Gastrocnemius medialis (tissue), 4 donors: ENCODE data around the gene LSM8.

Experiments
- CTCF ChIP-seq, 5 experiments: fragments of 450-650 bp in 3 of 5; fragments of 200-600 bp in 2 of 5; sonication (generic) in 2 of 5; IDR thresholded peaks in 4 of 5; conservative IDR thresholded peaks in 1 of 5; 1 replicate in 4 of 5; 2 replicates in 1 of 5; pipeline ENCODE4 v1.5.1; 2016 to 2019; ENCODE audit warnings: antibody characterized with exemption in 5 of 5, mild to moderate bottlenecking in 3 of 5, moderate library complexity in 3 of 5
- POLR2A ChIP-seq, 2 donors: fragments of 450-650 bp; IDR thresholded peaks; one replicate each; pipeline ENCODE4 v1.6.1; 2017; ENCODE audit warnings: antibody characterized with exemption in 2 of 2, mild to moderate bottlenecking in 2 of 2, moderate library complexity in 2 of 2

GRCh38 chr7:118183786-118184564 lies at the start of gene LSM8:
- TF ChIP-seq CTCF (IDR thresholded peaks at IDR 0.05 in 4 of 5, conservative IDR thresholded peaks at IDR 0.05 in 1 of 5) (no peak), POLR2A (IDR thresholded peaks at IDR 0.05) (peak; percentile 71 to 82)
